ENCODE data around the gene NAALADL1. TPM values are rescaled to one million over a fixed set of nuclear protein-coding genes. Genes with fewer than 3 reads are reported as not detected.

Gene NAALADL1
- 10 to 100 TPM; 18.6 to 38.9 (median 29.1) TPM for total RNA-seq

GRCh38 chr11:65058419-65059054 lies at the start of gene NAALADL1:
Gene NAALADL1, minus strand, starts transcription at chr11:65058553. Its CDS starts 32 bp downstream, at chr11:65058521.
- Histone ChIP-seq H3K9me3 (peaks cover 0 to 3% (median 0%) of the 10 kb centered on the region in 4 donors), H3K4me1 (no peaks in the 10 kb centered on the region), H3K27me3 (no peaks in the 10 kb centered on the region), H3K4me3 (no peak within 1 kb of the TSS), H3K36me3 (no peaks in the 10 kb centered on the region), H3K27ac (no peak within 1 kb of the TSS)
- no peak for DNase-seq (ENCODE audit: low spot score in 2 of 2)
- 69 to 76% methylated on average over 7 to 8 of the region's 8 CpGs for WGBS, 2 donors
- TF ChIP-seq POLR2A (IDR thresholded peaks at IDR 0.05) (no peak), CTCF (IDR thresholded peaks at IDR 0.05) (no peak), EP300 (IDR thresholded peaks at IDR 0.05) (no peak)

GRCh38 chr11:65107751-65108468 lies 49.6 kb upstream of the NAALADL1 start:
- Histone ChIP-seq H3K27ac (no peak overlapping the region), H3K4me3 (no peak overlapping the region), H3K36me3 (peaks cover 0 to 44% (median 7%) of the 10 kb centered on the region in 3 donors), H3K4me1 (peaks cover 0 to 28% (median 19%) of the 10 kb centered on the region in 4 donors), H3K27me3 (no peaks in the 10 kb centered on the region), H3K9me3 (no peaks in the 10 kb centered on the region)
- 92 to 93% methylated on average over 25 to 45 of the region's 52 CpGs for WGBS, 2 donors
- no peak for DNase-seq (ENCODE audit: low spot score in 2 of 2)
- TF ChIP-seq POLR2A (IDR thresholded peaks at IDR 0.05): no peak
- TF ChIP-seq CTCF (IDR thresholded peaks at IDR 0.05): no peak

GRCh38 chr11:65107078-65107477 lies 48.7 kb upstream of the NAALADL1 start:
- WGBS, 2 donors: 88 to 90% methylated on average over 14 to 15 of the region's 15 CpGs
- H3K4me1 ChIP-seq: peaks cover 0 to 28% (median 10%) of the 10 kb centered on the region in 4 donors
- H3K36me3 ChIP-seq: peaks cover 0 to 48% (median 7%) of the 10 kb centered on the region in 3 donors
- no peaks in the 10 kb centered on the region for H3K27me3 ChIP-seq
- H3K4me3 ChIP-seq: no peak overlapping the region
- TF ChIP-seq EP300 (IDR thresholded peaks at IDR 0.05): no peak
- TF ChIP-seq POLR2A (IDR thresholded peaks at IDR 0.05): no peak
- TF ChIP-seq CTCF (IDR thresholded peaks at IDR 0.05): no peak
- H3K27ac ChIP-seq: no peak overlapping the region
- no peak for DNase-seq (ENCODE audit: low spot score in 2 of 2)
- H3K9me3 ChIP-seq: no peaks in the 10 kb centered on the region

- WGBS, 2 donors: 75 to 80% methylated on average over 4 of the region's 4 CpGs
- Histone ChIP-seq H3K27me3 (no peaks in the 10 kb centered on the region), H3K4me3 (no peak overlapping the region), H3K4me1 (peaks cover 0 to 13% (median 0%) of the 10 kb centered on the region in 4 donors), H3K36me3 (peaks cover 0 to 44% (median 7%) of the 10 kb centered on the region in 3 donors), H3K27ac (no peak overlapping the region), H3K9me3 (no peaks in the 10 kb centered on the region)
- no peak for DNase-seq (ENCODE audit: low spot score in 2 of 2)
- no peak for TF ChIP-seq CTCF (IDR thresholded peaks at IDR 0.05)
- TF ChIP-seq POLR2A (IDR thresholded peaks at IDR 0.05): no peak
- no peak for TF ChIP-seq EP300 (IDR thresholded peaks at IDR 0.05)
These were observed 46.3 kb upstream of the NAALADL1 start for GRCh38 chr11:65104628-65105027.

- H3K27ac ChIP-seq: no peak overlapping the region
- H3K36me3 ChIP-seq: peaks cover 0 to 32% (median 7%) of the 10 kb centered on the region in 3 donors
- no peak overlapping the region for H3K4me3 ChIP-seq
- no peak for DNase-seq (ENCODE audit: low spot score in 2 of 2)
- TF ChIP-seq EP300 (IDR thresholded peaks at IDR 0.05) (no peak), CTCF (IDR thresholded peaks at IDR 0.05) (no peak), POLR2A (IDR thresholded peaks at IDR 0.05) (no peak)
- no peaks in the 10 kb centered on the region for H3K9me3 ChIP-seq
- no peaks in the 10 kb centered on the region for H3K27me3 ChIP-seq
- H3K4me1 ChIP-seq: peaks cover 0 to 21% (median 0%) of the 10 kb centered on the region in 4 donors
These were observed 45.1 kb upstream of the NAALADL1 start for GRCh38 chr11:65103476-65103875.
